GM12892 (cell line): ENCODE results near the gene SPATS2.

Experiments used
- POLR2A ChIP-seq: IDR thresholded peaks from 2 replicates; pipeline ENCODE4 v1.6.1; 2011; ENCODE audit warnings: low read depth, low read length, control low read depth
- POLR2AphosphoS5 ChIP-seq: IDR thresholded peaks from 2 replicates; pipeline ENCODE4 v1.6.1; 2011; ENCODE audit warnings: low read depth, low read length, control low read depth
- TAF1 ChIP-seq: IDR thresholded peaks from 2 replicates; pipeline ENCODE4 v1.6.1; 2011; ENCODE audit warnings: low read depth, mild to moderate bottlenecking, control low read depth, low read length, borderline replicate concordance

GRCh38 chr12:49489720-49490119 is 122.5 kb downstream of the SPATS2 start:
- TF ChIP-seq POLR2A, result no peak
- TF ChIP-seq TAF1, result no peak
- TF ChIP-seq POLR2AphosphoS5, result no peak
